ENCODE results near the gene ACYP1.

GRCh38 chr14:75025082-75025481 lies 38.7 kb downstream of the ACYP1 start:
- no peak for TF ChIP-seq POLR2A (IDR thresholded peaks at IDR 0.05; ENCODE audit: extremely low read depth, insufficient read length)
- no peak for TF ChIP-seq CTCF (IDR thresholded peaks at IDR 0.05; ENCODE audit: low read depth, low read length)
- no peak for TF ChIP-seq MYC (IDR thresholded peaks at IDR 0.05; ENCODE audit: low read depth, low read length)
- no peak for TF ChIP-seq MAX (IDR thresholded peaks at IDR 0.05; ENCODE audit: low read depth, low read length)
